HG02623 (cell line): ENCODE data around the gene CGREF1.
A peak's percentile ranks its signal among the peaks of the same experiment; 100 is the strongest.
"Not testable (repeated sequence)": the region's sequence is repeated elsewhere in the genome, so short reads cannot be mapped to it uniquely, and the experiment has no call there.

Experiments used
- ATAC-seq: cut with Tn5 transposase; IDR thresholded peaks from one replicate; pipeline ENCODE4 v1.9.1; 2021; ENCODE audit warnings: moderate library complexity; ENCODE audit not compliant: unreplicated experiment

CGREF1 gene

DNA sequence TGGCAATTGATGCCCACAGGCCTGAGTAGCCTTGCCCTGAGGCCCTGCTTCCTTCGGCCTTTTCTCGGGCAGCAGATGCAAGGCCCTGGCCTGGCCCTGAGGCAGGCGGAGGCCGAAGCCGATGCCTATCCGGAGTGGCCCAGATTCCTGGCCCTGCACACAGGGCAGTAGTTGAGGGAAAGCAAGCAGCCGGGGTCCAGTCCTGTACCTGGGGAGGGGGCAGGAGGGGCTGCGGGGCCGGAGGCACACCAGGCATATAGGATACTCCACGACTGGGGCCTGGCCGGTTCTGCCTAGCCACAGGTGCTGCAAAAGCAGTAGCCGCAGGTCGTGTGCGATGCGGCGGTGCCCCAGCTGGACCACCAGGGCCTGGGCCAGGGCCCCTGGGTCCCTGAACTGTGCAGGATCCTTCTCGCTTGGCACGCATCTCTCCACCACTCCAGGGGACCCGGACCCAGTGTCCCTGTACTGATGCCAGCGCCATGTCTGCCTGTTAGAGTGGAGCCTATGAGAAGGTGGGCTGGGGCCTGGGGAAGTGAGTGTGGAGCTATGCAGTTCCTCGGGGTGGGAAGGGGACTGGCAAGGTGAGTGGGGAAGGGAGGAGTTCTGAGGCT, 18.5 kb upstream of the CGREF1 start:
- ATAC-seq: no peak

GRCh38 chr2:27136751-27137150, 17.8 kb upstream of the CGREF1 start:
- no peak for ATAC-seq

- no peak for ATAC-seq
Observed at GRCh38 chr2:27135478-27135955, 16.6 kb upstream of the CGREF1 start.

DNA sequence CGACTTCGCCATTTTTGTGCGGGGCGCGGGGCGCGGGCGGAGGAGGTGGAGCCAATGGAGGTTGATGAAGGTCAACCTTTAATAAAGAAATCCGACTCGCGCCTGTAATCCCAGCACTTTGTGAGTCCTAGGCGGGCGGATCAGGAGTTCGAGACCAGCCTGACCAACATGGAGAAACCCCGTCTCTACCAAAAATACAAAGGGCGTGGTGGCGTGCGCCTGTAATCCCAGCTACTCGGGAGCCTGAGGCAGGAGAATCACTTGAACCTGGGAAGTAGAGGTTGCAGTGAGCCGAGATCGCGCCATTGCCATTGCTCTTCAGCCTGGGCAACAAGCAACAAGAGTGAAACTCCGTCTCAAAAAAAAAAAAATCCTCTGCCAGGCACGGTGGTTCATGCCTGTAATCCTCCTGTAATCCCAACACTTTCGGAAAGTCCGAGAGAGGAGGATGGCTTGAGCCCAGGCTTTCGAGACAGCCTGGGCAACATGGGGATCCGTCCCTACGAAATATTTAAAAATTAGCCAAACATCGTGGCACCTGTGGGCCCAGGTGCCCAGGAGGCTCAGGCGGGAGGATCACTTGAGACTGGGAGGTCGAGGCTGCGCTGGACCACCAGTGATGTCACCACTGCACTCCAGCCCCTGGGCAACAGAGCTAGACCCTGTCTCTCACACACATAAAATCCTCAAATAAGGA, 16.0 kb upstream of the CGREF1 start:
- no peak for ATAC-seq

GRCh38 chr2:27133905-27134780, 15.2 kb upstream of the CGREF1 start, which contains the start of gene PREB:
TSS of gene PREB (minus strand) at chr2:27134636. CDS start at chr2:27134421, 215 bp downstream.
- peak; percentile 86 for ATAC-seq

GRCh38 chr2:27133195-27133875, 14.4 kb upstream of the CGREF1 start:
- no peak for ATAC-seq

GRCh38 chr2:27131429-27131828, 12.5 kb upstream of the CGREF1 start:
- ATAC-seq: no peak

- no peak for ATAC-seq
Observed at GRCh38 chr2:27130396-27130795, 11.5 kb upstream of the CGREF1 start.

DNA sequence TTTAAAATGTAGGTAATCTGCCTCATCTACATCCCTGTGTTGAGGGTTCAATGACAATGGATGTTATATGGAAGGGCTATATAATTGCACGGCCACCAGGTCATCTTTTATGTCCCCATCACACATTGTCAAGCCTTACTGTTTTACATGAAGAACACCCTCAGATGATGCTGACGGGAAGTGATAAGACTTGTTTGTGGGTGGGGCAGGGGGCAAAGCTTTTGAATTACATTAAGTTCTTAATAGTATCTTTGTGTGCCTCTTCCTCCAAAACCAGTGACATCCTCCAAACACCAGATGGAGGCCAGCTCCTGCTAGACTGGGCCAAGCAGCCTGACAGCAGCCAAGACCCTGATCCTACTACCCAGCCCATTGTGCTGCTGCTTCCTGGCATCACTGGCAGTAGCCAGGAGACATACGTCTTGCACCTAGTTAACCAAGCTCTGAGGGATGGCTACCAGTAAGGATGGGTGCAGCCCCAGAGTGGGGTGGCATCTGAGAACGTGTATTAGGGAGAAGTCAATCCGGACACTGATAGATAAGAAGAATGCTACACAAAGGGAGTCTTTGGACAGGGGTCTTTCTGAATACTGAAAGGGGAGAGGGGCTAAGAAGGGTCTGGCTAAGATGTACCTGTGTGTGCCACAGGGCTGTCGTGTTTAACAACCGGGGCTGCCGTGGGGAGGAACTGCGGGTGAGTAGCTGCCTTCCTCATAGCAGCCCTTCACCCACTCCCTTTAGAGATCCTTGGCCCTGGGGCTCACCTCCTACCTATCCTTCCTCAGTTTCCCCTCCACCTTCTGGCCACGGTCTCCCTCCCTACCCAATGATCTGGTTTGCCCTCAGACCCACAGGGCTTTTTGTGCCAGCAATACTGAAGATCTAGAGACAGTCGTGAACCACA, 10.0 kb upstream of the CGREF1 start:
- no peak for ATAC-seq

DNA sequence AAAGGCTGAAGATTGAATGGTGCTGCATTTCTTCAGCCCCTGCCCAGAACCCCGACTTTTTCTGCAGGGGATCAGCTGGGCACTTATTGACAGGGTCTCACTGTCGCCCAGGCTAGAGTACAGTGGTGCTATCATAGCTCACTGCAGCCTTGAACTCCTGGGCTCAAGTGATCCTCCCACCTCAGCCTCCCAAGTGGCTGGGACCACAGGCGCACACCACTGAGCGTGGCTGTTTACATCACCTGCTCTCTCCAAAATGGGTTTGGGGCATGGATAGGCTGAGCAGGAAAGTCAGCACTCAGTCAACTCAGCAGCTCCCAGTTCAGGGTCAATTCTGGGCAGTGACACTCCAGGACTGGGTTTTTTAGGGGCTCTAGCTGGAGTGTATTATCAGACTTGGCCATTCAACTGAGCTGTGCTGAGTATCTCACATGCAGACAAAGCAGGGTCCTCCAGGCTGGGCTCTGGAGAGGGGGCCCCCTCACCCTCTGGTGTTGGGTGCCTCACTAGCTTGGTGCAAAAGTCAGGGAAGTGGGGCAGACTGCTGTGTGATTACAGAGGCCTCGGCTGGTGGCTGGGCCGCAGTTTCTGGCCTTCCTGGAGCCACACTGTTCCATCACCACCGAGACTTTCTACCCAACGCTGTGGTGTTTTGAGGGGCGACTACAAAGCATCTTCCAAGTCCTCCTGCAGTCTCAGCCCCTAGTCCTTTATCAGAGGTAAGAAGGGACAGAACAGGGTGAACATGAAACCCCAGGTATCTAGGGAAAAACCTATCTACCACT, 9.1 kb upstream of the CGREF1 start:
- no peak for ATAC-seq

DNA sequence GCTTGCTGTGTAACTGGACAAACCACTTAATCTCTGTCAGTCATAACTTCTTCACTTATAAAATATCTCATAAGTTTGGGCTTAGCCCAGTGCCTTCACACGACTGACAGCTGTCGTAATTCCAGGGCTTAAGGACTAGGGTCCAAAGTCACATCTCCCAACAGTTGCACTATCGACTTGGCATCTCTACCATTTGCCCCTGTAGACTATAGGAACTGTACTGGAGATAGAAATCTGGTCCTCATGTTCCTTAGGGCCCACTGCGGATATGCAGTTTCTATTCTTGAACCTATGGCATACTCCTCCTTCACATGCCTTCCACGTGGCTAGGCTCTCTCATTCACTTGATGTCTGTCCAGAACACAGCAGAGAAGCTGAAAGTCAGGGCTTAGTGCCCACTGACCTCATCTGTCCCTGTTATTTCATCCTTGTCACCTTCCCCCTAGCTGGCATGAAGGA, 7.4 kb upstream of the CGREF1 start:
- no peak for ATAC-seq

DNA sequence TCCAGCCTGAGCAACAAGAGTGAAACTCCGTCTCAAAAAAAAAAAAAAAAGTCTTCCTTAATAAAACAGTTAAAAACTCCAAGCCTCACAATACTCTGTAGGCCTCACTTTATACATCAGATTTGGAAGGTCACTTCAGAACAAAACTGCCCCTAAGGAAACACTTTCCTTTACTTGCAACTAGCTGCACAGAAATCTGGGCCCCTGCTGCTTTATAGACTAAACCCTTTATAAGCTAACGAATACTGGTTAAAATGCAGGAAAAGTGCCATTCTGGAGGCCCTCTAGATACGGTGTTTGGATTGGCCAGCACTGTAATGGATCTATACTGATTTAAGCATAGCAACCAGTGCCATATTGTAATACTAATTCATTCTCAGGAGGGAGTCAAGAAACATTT, 6.2 kb upstream of the CGREF1 start:
- no peak for ATAC-seq

DNA sequence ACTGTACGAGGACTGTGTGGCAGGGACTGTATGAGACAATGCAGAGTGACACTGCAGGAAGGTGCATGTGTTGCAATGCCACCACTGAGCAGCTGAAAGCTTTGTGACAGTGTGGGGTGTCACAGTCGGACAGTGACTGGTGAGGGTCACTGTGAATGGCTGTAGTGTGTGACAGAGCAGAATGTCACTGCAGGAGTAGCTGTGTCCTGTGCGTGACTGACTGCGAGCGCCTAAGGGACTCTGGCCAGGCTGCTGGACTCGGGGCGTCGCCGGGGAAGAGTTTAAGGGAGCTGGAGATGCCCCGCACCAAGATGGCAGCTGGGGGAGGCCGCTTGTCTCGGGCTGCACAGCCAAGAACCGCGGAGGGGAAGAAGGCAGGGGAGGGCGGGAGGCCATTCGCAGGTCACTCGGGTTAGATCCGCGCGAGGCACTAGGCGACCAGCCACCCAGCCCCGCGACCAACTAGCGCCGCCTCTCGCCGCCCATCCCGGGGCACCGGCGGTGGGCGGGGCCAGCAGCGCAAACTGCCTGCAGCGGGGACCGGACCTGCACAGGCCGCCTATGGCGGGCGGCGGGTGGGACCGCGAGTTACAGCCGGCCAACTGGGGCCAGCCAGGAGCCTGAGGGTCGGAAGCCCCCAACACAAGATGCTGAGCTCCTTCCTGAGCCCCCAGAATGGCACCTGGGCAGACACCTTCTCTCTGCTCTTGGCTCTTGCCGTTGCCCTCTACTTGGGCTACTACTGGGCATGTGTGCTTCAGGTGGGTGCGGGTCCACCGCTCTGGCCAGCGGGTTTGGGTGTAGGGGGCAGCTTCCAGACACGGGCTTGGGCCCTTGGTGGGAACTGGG, 4.6 kb upstream of the CGREF1 start, which contains the start of gene ABHD1:
Gene ABHD1 (plus strand): TSS at position 514 of the 849 bp plus-strand sequence. CDS start 134 bp downstream, at position 648.
- ATAC-seq: no peak

- no peak for ATAC-seq
Observed at GRCh38 chr2:27122791-27123190, 3.9 kb upstream of the CGREF1 start.

- no peak for ATAC-seq
Observed at GRCh38 chr2:27121906-27122305, 3.0 kb upstream of the CGREF1 start.

GRCh38 chr2:27119330-27119670, 372 bp upstream of the CGREF1 start:
- not testable (repeated sequence) for ATAC-seq

DNA sequence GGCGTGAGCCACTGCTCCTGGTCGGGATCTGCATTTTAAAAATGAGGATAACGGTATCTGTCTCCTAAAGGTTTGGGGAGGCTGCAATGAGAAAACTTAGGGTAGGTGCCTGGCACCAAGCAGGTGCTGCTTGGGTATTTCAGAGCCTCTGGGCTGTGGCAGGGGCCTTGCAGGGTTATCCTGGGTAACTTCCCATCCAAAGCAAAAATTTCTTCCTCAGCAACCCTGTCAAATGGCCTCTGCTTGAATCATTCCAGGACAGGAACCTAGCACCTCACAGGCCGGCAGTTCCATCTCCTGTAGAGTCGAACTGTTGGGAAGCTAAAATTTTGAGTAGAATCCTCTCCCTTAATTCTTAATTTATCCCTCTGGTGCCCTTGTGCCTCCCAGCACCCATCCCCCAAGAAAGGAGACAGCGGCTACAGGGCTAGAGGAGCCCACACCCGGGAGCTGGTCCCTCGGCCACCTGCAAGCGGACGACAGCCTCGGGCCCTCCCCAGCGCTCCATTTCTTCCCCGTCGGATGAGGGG, 868 bp downstream of the CGREF1 start:
- no peak for ATAC-seq

DNA sequence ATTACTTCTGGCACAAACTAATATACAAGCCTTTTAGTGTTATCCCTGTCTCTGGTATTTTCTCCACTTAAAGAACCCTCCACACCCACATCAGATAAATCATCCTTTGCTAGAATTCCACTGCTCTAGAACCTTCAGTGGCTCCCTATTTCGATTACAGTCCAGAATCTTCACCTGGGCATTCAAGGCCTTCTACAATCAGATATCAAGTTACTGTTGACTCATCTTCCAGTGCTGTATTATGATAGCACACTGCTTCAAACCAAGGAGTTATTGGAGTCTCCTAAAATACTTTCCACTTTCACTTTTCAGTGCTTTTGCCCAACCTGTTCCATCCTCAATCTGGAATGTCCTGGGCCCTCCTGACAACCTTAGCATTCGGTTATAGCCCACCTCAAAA, 3.4 kb downstream of the CGREF1 start:
- no peak for ATAC-seq
